Mesendoderm (in vitro differentiated cells): Measurements from ENCODE around the gene OR13J1.

Source experiments
- DNase-seq: peaks from one replicate; pipeline ENCODE4 v3.0.0; 2013
- H2AK5ac ChIP-seq: 2 replicates; pipeline ENCODE4 v1.6.1; 2013; ENCODE audit warnings: low read length, inconsistent platforms
- H2BK120ac ChIP-seq: 2 replicates; pipeline ENCODE4 v1.6.1; 2013; ENCODE audit warnings: low read depth, mild to moderate bottlenecking, low read length, moderate library complexity, mixed read lengths
- H2BK15ac ChIP-seq: replicated peaks from 2 replicates; pipeline ENCODE4 v1.6.1; 2013; ENCODE audit warnings: low read depth, mild to moderate bottlenecking, moderate library complexity
- H2BK5ac ChIP-seq: 2 replicates; pipeline ENCODE4 v1.6.1; 2013; ENCODE audit warnings: low read length, inconsistent platforms
- H3K18ac ChIP-seq: 2 replicates; pipeline ENCODE4 v1.6.1; 2013; ENCODE audit warnings: mild to moderate bottlenecking, low read length, mixed read lengths
- H3K23ac ChIP-seq: one replicate; pipeline ENCODE4 v1.6.1; 2013; ENCODE audit warnings: low read length
- H3K27ac ChIP-seq: 2 replicates; pipeline ENCODE4 v1.5.1; 2013; ENCODE audit warnings: low read depth, mild to moderate bottlenecking, inconsistent platforms, low read length, moderate library complexity
- H3K27me3 ChIP-seq: 2 replicates; pipeline ENCODE4 v1.6.1; 2013; ENCODE audit warnings: low read length, control low read depth, mild to moderate bottlenecking, inconsistent platforms; ENCODE audit not compliant: insufficient read depth, poor library complexity
- H3K36me3 ChIP-seq: 2 replicates; pipeline ENCODE4 v1.6.1; 2013; ENCODE audit warnings: low read length, inconsistent platforms; ENCODE audit not compliant: control insufficient read depth, insufficient read depth
- H3K4ac ChIP-seq: one replicate; pipeline ENCODE4 v1.6.1; 2013; ENCODE audit warnings: low read depth, mild to moderate bottlenecking, low read length, moderate library complexity
- H3K4me1 ChIP-seq: 2 replicates; pipeline ENCODE4 v1.6.1; 2013; ENCODE audit warnings: low read depth, low read length, inconsistent platforms; ENCODE audit not compliant: control insufficient read depth
- H3K4me2 ChIP-seq: 2 replicates; pipeline ENCODE4 v1.6.1; 2013; ENCODE audit warnings: low read length
- H3K4me3 ChIP-seq: 2 replicates; pipeline ENCODE4 v1.5.1; 2013; ENCODE audit warnings: mild to moderate bottlenecking, low read length
- H3K56ac ChIP-seq: one replicate; pipeline ENCODE4 v1.6.1; 2013; ENCODE audit warnings: low read length
- H3K79me1 ChIP-seq: 2 replicates; pipeline ENCODE4 v1.6.1; 2013; ENCODE audit warnings: low read length, inconsistent platforms
- H3K79me2 ChIP-seq: 2 replicates; pipeline ENCODE4 v1.6.1; 2013; ENCODE audit warnings: mild to moderate bottlenecking, low read length; ENCODE audit not compliant: control insufficient read depth, insufficient read depth
- H3K9ac ChIP-seq: 2 replicates; pipeline ENCODE4 v1.6.1; 2013; ENCODE audit warnings: low read length, inconsistent platforms
- H4K5ac ChIP-seq: one replicate; pipeline ENCODE4 v1.6.1; 2013; ENCODE audit warnings: low read length
- H4K8ac ChIP-seq: one replicate; pipeline ENCODE4 v1.6.1; 2013; ENCODE audit warnings: low read depth, mild to moderate bottlenecking, control low read depth, low read length, moderate library complexity
- WGBS: extraction: QIAGEN DNeasy Blood & Tissue Kit; methylation state at CpG from one replicate; pipeline ENCODE4 v1.1.7; 2013; ENCODE audit warnings: low lambda C conversion rate, missing lambda C conversion rate; ENCODE audit not compliant: insufficient coverage; ENCODE audit errors: extremely low coverage; 5-methylcytosine and 5-hydroxymethylcytosine counted together

Gene OR13J1

DNA sequence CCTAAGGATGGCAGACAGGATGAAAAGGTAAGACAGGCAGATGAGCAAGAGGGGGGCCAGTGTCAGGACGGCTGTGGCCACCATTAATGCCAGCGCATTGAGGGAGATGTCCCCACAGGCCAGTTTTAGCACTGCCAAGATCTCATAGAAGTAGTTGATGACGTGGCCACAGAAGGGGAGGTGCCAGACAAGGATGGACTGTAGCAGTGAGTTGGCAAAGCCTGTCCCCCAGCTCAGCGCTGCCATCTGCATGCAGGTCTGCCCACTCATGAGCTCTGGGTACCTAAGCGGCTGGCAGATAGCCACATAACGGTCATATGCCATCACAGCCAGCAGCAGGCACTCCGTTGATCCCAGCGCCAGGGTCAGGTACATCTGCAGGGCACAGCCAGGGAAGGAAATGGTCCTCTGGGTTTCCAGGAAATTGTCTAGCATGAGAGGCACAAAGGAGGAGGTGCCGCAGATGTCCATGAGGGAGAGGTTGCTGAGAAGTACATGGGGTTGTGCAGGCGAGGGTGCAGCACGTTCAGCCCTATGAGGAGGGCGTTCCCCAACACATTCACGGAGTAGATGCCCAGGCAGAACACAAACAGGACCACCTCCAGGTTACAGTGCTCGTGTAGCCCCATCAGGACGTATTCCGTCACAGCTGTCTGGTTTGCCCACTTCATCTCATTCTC lies 10.8 kb downstream of the OR13J1 start:
- Histone ChIP-seq H4K5ac (no peak overlapping the region), H2BK15ac (no peak overlapping the region), H2BK5ac (no peak overlapping the region), H3K18ac (no peak overlapping the region), H3K27me3 (no peaks in the 10 kb centered on the region), H3K4me2 (no peak overlapping the region), H3K27ac (no peak overlapping the region), H3K36me3 (no peaks in the 10 kb centered on the region), H3K4me1 (no peaks in the 10 kb centered on the region), H2AK5ac (no peak overlapping the region), H3K79me2 (no peaks in the 10 kb centered on the region), H3K4ac (no peak overlapping the region), H3K23ac (no peak overlapping the region), H3K4me3 (no peak overlapping the region), H3K56ac (no peak overlapping the region), H3K79me1 (no peaks in the 10 kb centered on the region), H3K9ac (no peak overlapping the region), H2BK120ac (no peak overlapping the region), H4K8ac (no peak overlapping the region)
- whole genome bisulfite sequencing, result no CpG with 5 or more reads among the region's 16 CpGs
- no peak for DNase-seq

DNA sequence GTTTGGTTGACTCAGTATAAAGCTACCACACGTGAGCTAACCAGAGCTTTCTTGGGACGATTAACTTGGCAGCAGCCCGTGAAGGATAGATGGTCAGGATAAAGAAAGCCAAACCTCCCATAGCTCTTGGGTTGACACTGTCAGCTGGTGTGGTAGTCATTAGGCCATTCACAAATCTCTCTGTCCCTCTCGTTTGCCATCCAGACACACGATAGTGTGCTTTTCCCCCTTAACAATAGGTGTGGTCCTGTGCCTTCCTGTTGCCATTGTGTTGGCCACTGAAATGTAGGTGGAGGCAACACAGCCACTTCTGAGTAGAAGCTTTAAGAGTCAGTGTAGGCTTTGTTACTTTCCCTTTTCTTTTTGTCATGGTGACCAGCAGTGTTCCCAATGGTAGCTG lies 11.7 kb downstream of the OR13J1 start:
- Histone ChIP-seq H3K27ac (no peak overlapping the region), H2AK5ac (no peak overlapping the region), H2BK5ac (no peak overlapping the region), H3K18ac (no peak overlapping the region), H4K5ac (no peak overlapping the region), H2BK15ac (no peak overlapping the region), H3K9ac (no peak overlapping the region), H3K56ac (no peak overlapping the region), H3K36me3 (no peaks in the 10 kb centered on the region), H4K8ac (no peak overlapping the region), H3K4me2 (no peak overlapping the region), H3K4me1 (no peaks in the 10 kb centered on the region), H3K4ac (no peak overlapping the region), H3K4me3 (no peak overlapping the region), H3K79me2 (no peaks in the 10 kb centered on the region), H3K23ac (no peak overlapping the region), H3K79me1 (no peaks in the 10 kb centered on the region), H2BK120ac (no peak overlapping the region), H3K27me3 (no peaks in the 10 kb centered on the region)
- DNase-seq, result no peak
- WGBS, result no CpG with 5 or more reads among the region's 5 CpGs

DNA sequence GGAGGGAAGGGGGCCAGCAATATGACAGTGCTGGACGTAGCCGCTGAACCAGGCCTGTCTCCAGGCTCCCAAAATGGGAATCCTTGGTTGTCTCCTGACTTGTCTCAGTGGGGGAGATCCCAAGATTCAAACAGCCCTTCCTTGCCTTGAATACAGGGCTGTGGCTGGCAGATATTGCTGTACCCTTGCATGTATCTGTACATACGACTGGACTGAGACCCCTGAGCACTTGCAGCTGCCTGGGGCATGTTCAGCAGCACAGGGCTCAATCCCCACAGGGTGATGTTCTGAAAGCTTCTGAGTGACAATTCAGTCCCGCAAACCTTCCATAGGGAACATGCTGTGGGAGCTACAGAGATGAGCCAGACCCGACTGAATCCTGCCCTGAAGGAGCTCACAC lies 13.3 kb downstream of the OR13J1 start:
- Histone ChIP-seq H3K36me3 (no peaks in the 10 kb centered on the region), H3K23ac (no peak overlapping the region), H3K4me2 (no peak overlapping the region), H3K27ac (no peak overlapping the region), H3K56ac (no peak overlapping the region), H3K79me2 (no peaks in the 10 kb centered on the region), H2BK120ac (no peak overlapping the region), H3K4ac (no peak overlapping the region), H4K5ac (no peak overlapping the region), H2BK5ac (no peak overlapping the region), H3K18ac (no peak overlapping the region), H2BK15ac (no peak overlapping the region), H3K79me1 (no peaks in the 10 kb centered on the region), H4K8ac (no peak overlapping the region), H3K27me3 (no peaks in the 10 kb centered on the region), H3K4me3 (no peak overlapping the region), H3K4me1 (no peaks in the 10 kb centered on the region), H3K9ac (no peak overlapping the region), H2AK5ac (no peak overlapping the region)
- DNase-seq, result no peak
- no CpG with 5 or more reads among the region's 5 CpGs for WGBS

DNA sequence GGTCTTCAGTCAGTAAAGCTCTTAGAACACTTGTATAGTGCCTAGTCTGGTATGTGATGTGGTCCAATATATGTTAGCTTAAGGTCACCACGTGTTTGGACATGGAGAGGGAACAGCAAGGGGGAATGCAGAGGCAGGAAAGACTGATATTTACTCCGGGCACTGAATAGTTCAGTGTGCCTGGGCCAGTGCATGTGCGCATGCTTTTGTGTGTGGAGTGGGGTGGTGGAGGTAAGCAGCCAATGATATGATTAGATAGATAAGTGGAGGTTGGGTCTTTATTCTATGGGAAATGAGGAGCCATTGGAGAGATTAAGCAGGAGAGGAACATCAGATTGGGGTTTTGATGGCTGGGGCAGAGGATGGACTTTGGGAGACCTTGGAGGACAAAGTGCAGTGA lies 14.0 kb downstream of the OR13J1 start:
- H2BK5ac ChIP-seq, result no peak overlapping the region
- no peak overlapping the region for H3K9ac ChIP-seq
- H3K18ac ChIP-seq, result no peak overlapping the region
- H3K27ac ChIP-seq, result no peak overlapping the region
- no peaks in the 10 kb centered on the region for H3K27me3 ChIP-seq
- no peak overlapping the region for H3K23ac ChIP-seq
- no peak overlapping the region for H4K8ac ChIP-seq
- H2BK15ac ChIP-seq, result no peak overlapping the region
- no peak for DNase-seq
- no peak overlapping the region for H2AK5ac ChIP-seq
- H3K79me1 ChIP-seq, result no peaks in the 10 kb centered on the region
- H3K56ac ChIP-seq, result no peak overlapping the region
- no peak overlapping the region for H2BK120ac ChIP-seq
- no peaks in the 10 kb centered on the region for H3K4me1 ChIP-seq
- no CpG with 5 or more reads among the region's 3 CpGs for WGBS
- H3K4me2 ChIP-seq, result no peak overlapping the region
- no peak overlapping the region for H4K5ac ChIP-seq
- H3K79me2 ChIP-seq, result no peaks in the 10 kb centered on the region
- no peak overlapping the region for H3K4me3 ChIP-seq
- no peak overlapping the region for H3K4ac ChIP-seq
- H3K36me3 ChIP-seq, result no peaks in the 10 kb centered on the region

DNA sequence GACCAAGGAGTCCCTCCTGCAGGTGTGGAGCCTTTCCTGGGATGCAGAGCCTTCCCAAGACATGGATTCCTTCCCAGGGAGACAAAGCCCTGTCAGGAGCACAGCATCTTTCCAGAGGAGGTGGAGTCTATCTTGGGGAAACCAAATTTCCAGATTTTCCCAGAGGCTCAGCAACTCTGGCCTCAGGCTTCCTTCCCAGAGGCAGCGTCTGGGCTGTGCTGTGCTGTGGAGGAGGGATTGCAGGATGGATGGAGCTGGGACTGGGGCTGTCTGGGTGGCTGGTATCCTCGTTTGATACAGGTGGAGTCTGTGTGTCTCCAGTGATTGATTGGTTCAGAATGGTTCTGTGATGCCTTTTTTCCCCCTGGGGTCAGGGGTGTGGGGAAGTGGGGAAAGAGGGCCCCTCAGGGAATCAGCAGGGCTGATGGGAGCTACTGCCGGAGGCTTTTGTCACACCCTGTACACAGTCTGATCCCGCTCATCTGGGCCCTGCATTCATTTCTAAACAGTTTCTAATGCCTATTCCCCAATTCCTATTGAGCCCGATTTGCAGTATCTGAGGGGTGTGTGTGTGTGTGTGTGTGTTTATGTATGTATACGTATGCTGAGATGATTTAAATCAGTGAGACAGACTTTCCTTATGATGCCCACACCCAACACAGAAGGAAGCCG lies 16.0 kb downstream of the OR13J1 start:
- no peak overlapping the region for H3K4me2 ChIP-seq
- no peak overlapping the region for H2BK120ac ChIP-seq
- no peak overlapping the region for H2AK5ac ChIP-seq
- no peaks in the 10 kb centered on the region for H3K27me3 ChIP-seq
- no peaks in the 10 kb centered on the region for H3K79me2 ChIP-seq
- H3K79me1 ChIP-seq, result no peaks in the 10 kb centered on the region
- no peak overlapping the region for H3K27ac ChIP-seq
- no peak overlapping the region for H2BK15ac ChIP-seq
- DNase-seq, result no peak
- H3K36me3 ChIP-seq, result no peaks in the 10 kb centered on the region
- WGBS, result no CpG with 5 or more reads among the region's 7 CpGs
- H4K5ac ChIP-seq, result no peak overlapping the region
- no peak overlapping the region for H3K4me3 ChIP-seq
- H3K18ac ChIP-seq, result no peak overlapping the region
- H2BK5ac ChIP-seq, result no peak overlapping the region
- H3K9ac ChIP-seq, result no peak overlapping the region
- H3K56ac ChIP-seq, result no peak overlapping the region
- no peak overlapping the region for H4K8ac ChIP-seq
- no peak overlapping the region for H3K4ac ChIP-seq
- H3K4me1 ChIP-seq, result no peaks in the 10 kb centered on the region
- no peak overlapping the region for H3K23ac ChIP-seq
